ENCODE results near the gene PDE4A. TPM values are rescaled to one million over a fixed set of nuclear protein-coding genes. Genes with fewer than 3 reads are reported as not detected.
A peak's percentile ranks its signal among the peaks of the same experiment; 100 is the strongest.

Gene PDE4A
- total and polyA plus RNA-seq, 2 of the 13 experiments (the other 11 are each of a cell fraction or from before 2014, with no cell fraction given): 1.1 to 4.1 TPM

DNA sequence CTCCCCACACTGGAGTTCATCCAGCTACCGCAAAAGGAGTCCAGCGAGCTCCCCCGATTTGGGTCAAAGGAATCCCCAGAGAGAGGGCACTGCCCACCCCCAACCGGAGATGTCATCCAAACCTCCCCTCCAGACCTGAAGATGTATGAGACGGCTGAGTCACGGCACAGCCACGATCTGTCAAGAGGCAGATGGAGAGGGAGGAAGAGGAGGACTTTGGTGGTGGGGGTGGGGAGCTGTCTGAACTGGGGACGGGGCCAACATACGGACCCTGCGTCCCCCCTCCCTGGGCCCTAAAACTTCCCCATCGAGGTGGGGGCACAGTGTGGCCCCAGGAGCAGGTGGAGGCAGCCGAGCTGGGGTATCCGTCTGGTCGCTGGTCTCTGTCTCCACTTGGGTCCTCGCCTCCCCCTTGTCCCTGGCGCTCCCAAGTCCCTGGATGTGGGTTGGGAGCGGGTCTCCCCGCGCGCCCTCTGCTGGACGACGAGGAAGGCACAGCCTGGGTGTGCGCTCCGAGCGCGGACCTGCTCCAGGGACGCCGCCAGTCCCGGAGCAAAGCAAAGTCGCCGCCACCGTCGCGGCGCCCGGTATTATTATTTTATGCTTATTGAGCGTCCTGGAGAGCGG lies 3.8 kb downstream of the PDE4A start (continued):
- TF ChIP-seq, protein P1, sequence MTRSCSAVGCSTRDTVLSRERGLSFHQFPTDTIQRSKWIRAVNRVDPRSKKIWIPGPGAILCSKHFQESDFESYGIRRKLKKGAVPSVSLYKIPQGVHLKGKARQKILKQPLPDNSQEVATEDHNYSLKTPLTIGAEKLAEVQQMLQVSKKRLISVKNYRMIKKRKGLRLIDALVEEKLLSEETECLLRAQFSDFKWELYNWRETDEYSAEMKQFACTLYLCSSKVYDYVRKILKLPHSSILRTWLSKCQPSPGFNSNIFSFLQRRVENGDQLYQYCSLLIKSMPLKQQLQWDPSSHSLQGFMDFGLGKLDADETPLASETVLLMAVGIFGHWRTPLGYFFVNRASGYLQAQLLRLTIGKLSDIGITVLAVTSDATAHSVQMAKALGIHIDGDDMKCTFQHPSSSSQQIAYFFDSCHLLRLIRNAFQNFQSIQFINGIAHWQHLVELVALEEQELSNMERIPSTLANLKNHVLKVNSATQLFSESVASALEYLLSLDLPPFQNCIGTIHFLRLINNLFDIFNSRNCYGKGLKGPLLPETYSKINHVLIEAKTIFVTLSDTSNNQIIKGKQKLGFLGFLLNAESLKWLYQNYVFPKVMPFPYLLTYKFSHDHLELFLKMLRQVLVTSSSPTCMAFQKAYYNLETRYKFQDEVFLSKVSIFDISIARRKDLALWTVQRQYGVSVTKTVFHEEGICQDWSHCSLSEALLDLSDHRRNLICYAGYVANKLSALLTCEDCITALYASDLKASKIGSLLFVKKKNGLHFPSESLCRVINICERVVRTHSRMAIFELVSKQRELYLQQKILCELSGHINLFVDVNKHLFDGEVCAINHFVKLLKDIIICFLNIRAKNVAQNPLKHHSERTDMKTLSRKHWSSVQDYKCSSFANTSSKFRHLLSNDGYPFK (CRISPR knock-in tag; IDR thresholded peaks at IDR 0.05; ENCODE audit: borderline replicate concordance): 0 out of 2 replicates have a peak, but pooled peaks have one; percentile 17
- TF ChIP-seq SMAD3 (CRISPR knock-in tag; IDR thresholded peaks at IDR 0.05) (peak; percentile 31; the same call in 1 of the 2 replicates), ZNF501 (CRISPR knock-in tag; IDR thresholded peaks at IDR 0.05) (no peak; the same call in 1 of the 2 replicates), ZNF569 (CRISPR knock-in tag; IDR thresholded peaks at IDR 0.05; ENCODE audit: borderline replicate concordance) (no peak), ZFP41 (CRISPR knock-in tag; IDR thresholded peaks at IDR 0.05; ENCODE audit: borderline replicate concordance) (no peak), KDM5B (CRISPR knock-in tag; IDR thresholded peaks at IDR 0.05; ENCODE audit: borderline replicate concordance) (0 out of 2 replicates have a peak, but pooled peaks have one; percentile 22), AGO1 (IDR thresholded peaks at IDR 0.05; ENCODE audit: low read depth, low read length, poor library complexity, severe bottlenecking) (peak; percentile 34), STAG1 (CRISPR knock-in tag; IDR thresholded peaks at IDR 0.05) (peak; percentile 44), PHF21A (CRISPR knock-in tag; IDR thresholded peaks at IDR 0.05) (no peak), ZNF205 (CRISPR knock-in tag; IDR thresholded peaks at IDR 0.05) (no peak), SRY (CRISPR knock-in tag; IDR thresholded peaks at IDR 0.05) (no peak), RBM22 (optimal IDR thresholded peaks at IDR 0.05; ENCODE audit: low read length) (no peak), PHF8 (CRISPR knock-in tag; IDR thresholded peaks at IDR 0.05) (peak; percentile 23; the same call in 1 of the 2 replicates), CCDC6 (CRISPR knock-in tag; IDR thresholded peaks at IDR 0.05) (no peak), POGZ (CRISPR knock-in tag; IDR thresholded peaks at IDR 0.05) (peak; percentile 23; the same call in 1 of the 2 replicates), FOSL2 (CRISPR knock-in tag; IDR thresholded peaks at IDR 0.05) (0 out of 2 replicates have a peak, but pooled peaks have one; percentile 16), ZNF12 (CRISPR knock-in tag; IDR thresholded peaks at IDR 0.05) (no peak), FOXP1 (IDR thresholded peaks at IDR 0.05) (no peak), FOXP1 (CRISPR knock-in tag; IDR thresholded peaks at IDR 0.05) (no peak), ZSCAN30 (CRISPR knock-in tag; IDR thresholded peaks at IDR 0.05) (no peak), ZNF335 (CRISPR knock-in tag; IDR thresholded peaks at IDR 0.05) (no peak), FOXK1 (CRISPR knock-in tag; IDR thresholded peaks at IDR 0.05; ENCODE audit: borderline replicate concordance, low read depth) (peak; percentile 11; the same call in 1 of the 2 replicates), THAP11 (CRISPR knock-in tag; IDR thresholded peaks at IDR 0.05) (no peak)
- TF ChIP-seq, protein P2, sequence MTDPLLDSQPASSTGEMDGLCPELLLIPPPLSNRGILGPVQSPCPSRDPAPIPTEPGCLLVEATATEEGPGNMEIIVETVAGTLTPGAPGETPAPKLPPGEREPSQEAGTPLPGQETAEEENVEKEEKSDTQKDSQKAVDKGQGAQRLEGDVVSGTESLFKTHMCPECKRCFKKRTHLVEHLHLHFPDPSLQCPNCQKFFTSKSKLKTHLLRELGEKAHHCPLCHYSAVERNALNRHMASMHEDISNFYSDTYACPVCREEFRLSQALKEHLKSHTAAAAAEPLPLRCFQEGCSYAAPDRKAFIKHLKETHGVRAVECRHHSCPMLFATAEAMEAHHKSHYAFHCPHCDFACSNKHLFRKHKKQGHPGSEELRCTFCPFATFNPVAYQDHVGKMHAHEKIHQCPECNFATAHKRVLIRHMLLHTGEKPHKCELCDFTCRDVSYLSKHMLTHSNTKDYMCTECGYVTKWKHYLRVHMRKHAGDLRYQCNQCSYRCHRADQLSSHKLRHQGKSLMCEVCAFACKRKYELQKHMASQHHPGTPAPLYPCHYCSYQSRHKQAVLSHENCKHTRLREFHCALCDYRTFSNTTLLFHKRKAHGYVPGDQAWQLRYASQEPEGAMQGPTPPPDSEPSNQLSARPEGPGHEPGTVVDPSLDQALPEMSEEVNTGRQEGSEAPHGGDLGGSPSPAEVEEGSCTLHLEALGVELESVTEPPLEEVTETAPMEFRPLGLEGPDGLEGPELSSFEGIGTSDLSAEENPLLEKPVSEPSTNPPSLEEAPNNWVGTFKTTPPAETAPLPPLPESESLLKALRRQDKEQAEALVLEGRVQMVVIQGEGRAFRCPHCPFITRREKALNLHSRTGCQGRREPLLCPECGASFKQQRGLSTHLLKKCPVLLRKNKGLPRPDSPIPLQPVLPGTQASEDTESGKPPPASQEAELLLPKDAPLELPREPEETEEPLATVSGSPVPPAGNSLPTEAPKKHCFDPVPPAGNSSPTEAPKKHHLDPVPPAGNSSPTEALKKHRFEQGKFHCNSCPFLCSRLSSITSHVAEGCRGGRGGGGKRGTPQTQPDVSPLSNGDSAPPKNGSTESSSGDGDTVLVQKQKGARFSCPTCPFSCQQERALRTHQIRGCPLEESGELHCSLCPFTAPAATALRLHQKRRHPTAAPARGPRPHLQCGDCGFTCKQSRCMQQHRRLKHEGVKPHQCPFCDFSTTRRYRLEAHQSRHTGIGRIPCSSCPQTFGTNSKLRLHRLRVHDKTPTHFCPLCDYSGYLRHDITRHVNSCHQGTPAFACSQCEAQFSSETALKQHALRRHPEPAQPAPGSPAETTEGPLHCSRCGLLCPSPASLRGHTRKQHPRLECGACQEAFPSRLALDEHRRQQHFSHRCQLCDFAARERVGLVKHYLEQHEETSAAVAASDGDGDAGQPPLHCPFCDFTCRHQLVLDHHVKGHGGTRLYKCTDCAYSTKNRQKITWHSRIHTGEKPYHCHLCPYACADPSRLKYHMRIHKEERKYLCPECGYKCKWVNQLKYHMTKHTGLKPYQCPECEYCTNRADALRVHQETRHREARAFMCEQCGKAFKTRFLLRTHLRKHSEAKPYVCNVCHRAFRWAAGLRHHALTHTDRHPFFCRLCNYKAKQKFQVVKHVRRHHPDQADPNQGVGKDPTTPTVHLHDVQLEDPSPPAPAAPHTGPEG (CRISPR knock-in tag; IDR thresholded peaks at IDR 0.05): no peak
